Measurements from ENCODE around the gene TRIM39.

DNA sequence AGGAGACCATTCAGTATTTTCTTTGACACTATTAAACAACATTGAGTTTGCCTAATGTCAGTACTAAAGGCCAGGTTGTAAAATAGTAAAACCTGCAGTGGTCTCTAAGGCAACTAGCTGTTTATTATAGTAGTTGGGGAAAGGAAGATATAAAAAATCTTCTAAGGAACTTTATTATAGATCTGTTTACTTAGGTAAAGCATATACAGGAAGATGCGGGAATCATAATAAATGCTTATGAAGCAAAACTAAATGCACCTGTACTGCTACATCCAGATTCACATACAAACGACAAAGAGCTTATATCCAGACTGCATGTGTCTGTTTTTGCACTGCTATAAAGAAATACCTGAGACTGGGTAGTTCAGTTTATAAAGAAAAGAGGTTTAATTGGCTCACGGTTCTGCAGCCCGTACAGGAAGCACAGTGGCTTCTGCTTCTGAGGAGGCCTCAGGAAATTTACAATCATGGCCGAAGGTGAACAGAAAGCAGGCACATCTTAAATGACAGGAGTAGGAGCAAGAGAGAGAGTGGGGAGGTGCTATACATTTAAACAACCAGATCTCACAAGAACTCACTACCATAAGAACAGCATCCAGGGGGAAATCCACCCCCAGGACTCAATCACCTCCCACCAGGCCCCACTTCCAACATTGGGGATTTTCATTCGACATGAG lies 8.7 kb upstream of the TRIM39 start:
- TF ChIP-seq TCF7 (CRISPR knock-in tag; IDR thresholded peaks at IDR 0.05; ENCODE audit: low read depth) (no peak), CTCF (IDR thresholded peaks at IDR 0.05) (no peak), ZNF532 (CRISPR knock-in tag; IDR thresholded peaks at IDR 0.05; ENCODE audit: borderline replicate concordance) (no peak), CREM (CRISPR knock-in tag; IDR thresholded peaks at IDR 0.05) (no peak)
